PFSK-1 (cell line): ENCODE results near the gene TMEM151A.
A peak's percentile ranks its signal among the peaks of the same experiment; 100 is the strongest.

Experiments
- FOXP2 ChIP-seq: optimal IDR thresholded peaks from 2 replicates; pipeline ENCODE3; 2011; ENCODE audit warnings: borderline replicate concordance, control low read depth, inconsistent platforms; ENCODE audit not compliant: insufficient read depth; ENCODE audit errors: extremely low read length, extremely low read depth
- POLR2AphosphoS5 ChIP-seq: IDR thresholded peaks from 2 replicates; pipeline ENCODE4 v1.6.1; 2012; ENCODE audit warnings: low read depth, mild to moderate bottlenecking, control low read depth, low read length, moderate library complexity
- SIN3A ChIP-seq: IDR thresholded peaks from 2 replicates; pipeline ENCODE4 v1.6.1; 2012; ENCODE audit warnings: mild to moderate bottlenecking, low read length, moderate library complexity, borderline replicate concordance; ENCODE audit not compliant: insufficient read depth
- TAF1 ChIP-seq: IDR thresholded peaks from 2 replicates; pipeline ENCODE4 v1.6.1; 2012; ENCODE audit warnings: low read length, control low read depth, borderline replicate concordance; ENCODE audit not compliant: insufficient read depth
- TF ChIP-seq, protein P1 (sequence below), 2 experiments: IDR thresholded peaks; 2 replicates each; pipeline versions ENCODE4 v1.6.1 to v1.8.0; 2011 to 2012; ENCODE audit warnings: low read depth in 2 of 2, low read length in 2 of 2, control low read depth in 1 of 2, inconsistent platforms in 1 of 2, mild to moderate bottlenecking in 1 of 2, moderate library complexity in 1 of 2; ENCODE audit not compliant: insufficient read depth in 1 of 2

TMEM151A gene

DNA sequence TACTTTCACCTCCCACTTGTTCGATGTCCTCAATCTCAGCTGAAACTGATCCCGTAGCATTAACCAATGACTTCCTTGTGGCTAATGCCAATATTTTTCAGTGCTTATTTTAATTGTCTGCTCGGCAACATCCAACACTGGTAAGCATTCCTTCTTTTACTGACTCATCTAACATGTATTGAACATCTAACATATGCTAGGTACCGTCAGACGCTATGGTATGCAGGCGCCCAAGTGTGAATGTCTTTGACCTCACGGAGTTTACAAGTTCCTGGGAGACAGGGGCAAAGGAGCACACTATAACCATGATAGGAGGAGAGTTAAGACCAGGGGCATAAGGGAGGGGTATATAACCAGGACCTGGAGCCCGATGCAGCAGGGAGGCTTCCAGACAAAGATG is 51.5 kb downstream of the TMEM151A start:
- TF ChIP-seq SIN3A (no peak), POLR2AphosphoS5 (no peak), FOXP2 (no peak), TAF1 (no peak)
- TF ChIP-seq, protein P1, sequence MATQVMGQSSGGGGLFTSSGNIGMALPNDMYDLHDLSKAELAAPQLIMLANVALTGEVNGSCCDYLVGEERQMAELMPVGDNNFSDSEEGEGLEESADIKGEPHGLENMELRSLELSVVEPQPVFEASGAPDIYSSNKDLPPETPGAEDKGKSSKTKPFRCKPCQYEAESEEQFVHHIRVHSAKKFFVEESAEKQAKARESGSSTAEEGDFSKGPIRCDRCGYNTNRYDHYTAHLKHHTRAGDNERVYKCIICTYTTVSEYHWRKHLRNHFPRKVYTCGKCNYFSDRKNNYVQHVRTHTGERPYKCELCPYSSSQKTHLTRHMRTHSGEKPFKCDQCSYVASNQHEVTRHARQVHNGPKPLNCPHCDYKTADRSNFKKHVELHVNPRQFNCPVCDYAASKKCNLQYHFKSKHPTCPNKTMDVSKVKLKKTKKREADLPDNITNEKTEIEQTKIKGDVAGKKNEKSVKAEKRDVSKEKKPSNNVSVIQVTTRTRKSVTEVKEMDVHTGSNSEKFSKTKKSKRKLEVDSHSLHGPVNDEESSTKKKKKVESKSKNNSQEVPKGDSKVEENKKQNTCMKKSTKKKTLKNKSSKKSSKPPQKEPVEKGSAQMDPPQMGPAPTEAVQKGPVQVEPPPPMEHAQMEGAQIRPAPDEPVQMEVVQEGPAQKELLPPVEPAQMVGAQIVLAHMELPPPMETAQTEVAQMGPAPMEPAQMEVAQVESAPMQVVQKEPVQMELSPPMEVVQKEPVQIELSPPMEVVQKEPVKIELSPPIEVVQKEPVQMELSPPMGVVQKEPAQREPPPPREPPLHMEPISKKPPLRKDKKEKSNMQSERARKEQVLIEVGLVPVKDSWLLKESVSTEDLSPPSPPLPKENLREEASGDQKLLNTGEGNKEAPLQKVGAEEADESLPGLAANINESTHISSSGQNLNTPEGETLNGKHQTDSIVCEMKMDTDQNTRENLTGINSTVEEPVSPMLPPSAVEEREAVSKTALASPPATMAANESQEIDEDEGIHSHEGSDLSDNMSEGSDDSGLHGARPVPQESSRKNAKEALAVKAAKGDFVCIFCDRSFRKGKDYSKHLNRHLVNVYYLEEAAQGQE (IDR thresholded peaks at IDR 0.05; ENCODE audit: insufficient read depth in 1 of 2, low read depth in 2 of 2, low read length in 2 of 2) = no peak

DNA sequence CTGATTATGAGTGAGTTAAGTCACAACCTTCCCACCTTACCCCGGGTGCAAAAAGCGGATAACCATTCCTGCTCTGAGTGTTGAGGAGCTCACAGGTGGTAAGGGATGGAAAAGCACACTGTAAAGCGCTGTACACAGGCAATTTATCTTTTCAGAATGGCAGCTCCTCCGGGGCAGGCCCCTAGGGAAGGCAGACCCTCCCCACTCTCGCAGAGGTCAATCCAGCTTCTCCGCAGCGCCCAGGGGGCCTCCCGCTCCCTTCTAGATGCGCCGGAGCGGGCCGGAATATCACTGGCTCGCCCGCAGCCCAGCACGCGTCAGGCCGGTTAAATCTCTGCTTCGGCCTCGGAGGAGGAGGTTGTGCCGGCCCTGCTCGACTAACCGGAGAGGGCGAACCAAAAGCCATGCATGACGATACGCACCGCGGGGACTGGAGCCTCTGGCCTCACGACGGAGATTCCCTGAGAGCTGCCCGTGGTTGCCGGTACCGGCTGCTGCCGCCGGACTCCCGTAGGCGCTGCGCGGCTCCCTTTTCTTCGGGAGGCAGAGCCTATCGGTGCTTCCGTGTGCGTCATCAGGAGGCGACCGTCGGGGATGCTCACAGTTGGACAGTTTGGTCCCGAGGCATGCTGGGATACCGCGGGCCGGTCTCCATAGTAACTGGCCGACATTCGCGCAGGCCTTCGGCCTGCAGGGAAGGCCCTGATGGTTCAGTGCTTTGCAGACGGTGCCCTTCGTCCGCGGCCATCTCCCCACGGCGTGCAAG is 53.0 kb downstream of the TMEM151A start, which contains the start of gene BRMS1:
BRMS1 (minus strand) TSS at position 555 of the 766 bp plus-strand sequence. CDS start 2,870 bp downstream, outside the sequence.
- TF ChIP-seq, protein P1 (IDR thresholded peaks at IDR 0.05; ENCODE audit: insufficient read depth in 1 of 2, low read depth in 2 of 2, low read length in 2 of 2) = peak; percentile 36 to 38; a peak in 2 of 4 replicates
- peak; percentile 95; the same call in 1 of the 2 replicates for TF ChIP-seq SIN3A
- TF ChIP-seq POLR2AphosphoS5 = peak; percentile 93
- TF ChIP-seq TAF1 = peak; percentile 75; the same call in 1 of the 2 replicates
- no peak for TF ChIP-seq FOXP2

DNA sequence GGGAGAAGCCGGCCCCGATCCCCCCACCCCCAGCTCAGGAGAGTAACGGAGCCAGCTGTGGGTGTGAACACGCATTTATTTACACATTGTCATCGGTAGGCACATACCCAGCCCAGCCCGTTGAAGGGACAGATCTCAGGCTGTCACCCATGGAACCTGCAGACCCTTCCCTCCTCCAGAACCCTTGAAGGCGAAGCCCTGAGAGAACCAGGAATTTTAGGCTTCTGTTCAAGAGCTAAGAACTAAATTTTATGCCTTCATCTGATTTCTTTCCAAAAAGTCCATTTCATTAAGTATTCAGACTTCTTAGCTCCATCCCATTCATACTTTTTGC is 53.6 kb downstream of the TMEM151A start:
- TF ChIP-seq, protein P1 (IDR thresholded peaks at IDR 0.05; ENCODE audit: insufficient read depth in 1 of 2, low read depth in 2 of 2, low read length in 2 of 2) = no peak
- TF ChIP-seq POLR2AphosphoS5 (no peak), FOXP2 (no peak), SIN3A (no peak), TAF1 (no peak)
